Right lung (tissue), 5 donors: ENCODE data around the gene ATP1B3. TPM values are rescaled to one million over a fixed set of nuclear protein-coding genes. Genes with fewer than 3 reads are reported as not detected.
"Not testable (repeated sequence)": the region's sequence is repeated elsewhere in the genome, so short reads cannot be mapped to it uniquely, and the experiment has no call there.

ENCODE experiments used
- DNase-seq, 2 donors: peaks; one replicate each; pipeline ENCODE4 v3.0.0-alpha.2; 2013
- polyA plus RNA-seq, 5 donors: library from polyadenylated mRNA; unstranded; fragments of 120-200 nt; gene quantifications; one replicate each; pipeline versions ENCODE4 v1.2.1 to v1.2.3, GENCODE V29; 2013; ENCODE audit warnings: inconsistent platforms in 1 of 5, low replicate concordance in 1 of 5; ENCODE audit not compliant: insufficient read length in 5 of 5, insufficient read depth in 1 of 5

The ATP1B3 gene
- polyA plus RNA-seq, 5 donors, result 99.9 to 139 (median 113) TPM

DNA sequence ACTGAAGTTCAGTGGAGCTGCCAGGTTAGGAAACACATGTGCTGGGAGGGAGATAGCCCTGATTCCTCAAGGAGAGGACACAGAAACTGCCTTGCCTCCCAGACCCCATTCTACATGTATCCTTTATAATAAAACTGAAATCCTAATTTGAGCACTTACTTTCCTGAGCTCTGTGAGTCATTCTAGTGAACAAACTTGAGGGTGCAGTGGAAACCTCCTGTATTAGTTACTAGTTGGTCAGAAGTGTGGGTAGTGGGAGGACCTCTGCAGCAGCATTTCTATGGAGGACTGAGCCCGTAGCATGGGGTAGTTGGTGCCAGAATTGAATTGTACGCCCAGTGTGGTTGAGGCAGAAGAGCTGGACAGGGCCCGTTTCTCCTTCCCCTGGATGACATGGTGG lies 23.9 kb downstream of the ATP1B3 start:
- no peak for DNase-seq

DNA sequence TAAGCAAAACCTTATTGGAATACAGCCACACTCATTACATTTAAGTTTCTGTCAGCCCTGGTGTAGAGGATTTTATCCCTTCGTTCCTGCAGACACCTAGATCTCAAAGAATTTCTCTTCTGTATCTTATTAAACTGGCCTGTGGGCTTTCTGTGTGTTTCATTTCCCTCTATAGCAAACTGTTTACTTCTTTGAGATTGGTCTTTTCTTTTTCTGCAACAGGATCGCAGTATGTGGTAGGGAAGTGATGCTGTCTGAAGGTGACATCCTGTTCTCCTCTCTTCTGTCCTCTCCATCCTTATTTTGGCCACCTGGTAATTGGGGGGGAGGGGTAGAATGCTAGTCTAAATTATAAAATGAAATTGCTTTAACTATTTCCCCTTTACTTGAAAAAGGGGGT lies 25.5 kb downstream of the ATP1B3 start:
- DNase-seq, result no peak

DNA sequence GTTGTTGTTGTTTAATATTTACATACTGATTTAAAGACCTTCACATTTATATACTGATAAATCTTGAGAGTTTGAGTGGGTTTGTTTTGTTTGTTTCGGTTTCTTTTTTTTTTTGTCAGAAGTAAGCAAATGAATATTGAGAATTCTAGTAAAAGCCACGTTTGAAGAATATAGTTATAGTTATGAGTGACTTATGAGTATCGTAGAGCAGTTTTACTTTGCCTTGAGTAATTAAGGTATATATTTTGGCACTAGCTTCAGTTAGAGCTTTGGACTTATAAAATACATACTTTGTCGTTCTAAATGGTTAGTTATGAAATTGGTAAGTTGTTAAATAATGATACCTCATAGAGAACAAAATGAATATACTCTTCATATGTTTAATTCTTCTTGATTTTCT lies 27.8 kb downstream of the ATP1B3 start:
- no peak for DNase-seq

DNA sequence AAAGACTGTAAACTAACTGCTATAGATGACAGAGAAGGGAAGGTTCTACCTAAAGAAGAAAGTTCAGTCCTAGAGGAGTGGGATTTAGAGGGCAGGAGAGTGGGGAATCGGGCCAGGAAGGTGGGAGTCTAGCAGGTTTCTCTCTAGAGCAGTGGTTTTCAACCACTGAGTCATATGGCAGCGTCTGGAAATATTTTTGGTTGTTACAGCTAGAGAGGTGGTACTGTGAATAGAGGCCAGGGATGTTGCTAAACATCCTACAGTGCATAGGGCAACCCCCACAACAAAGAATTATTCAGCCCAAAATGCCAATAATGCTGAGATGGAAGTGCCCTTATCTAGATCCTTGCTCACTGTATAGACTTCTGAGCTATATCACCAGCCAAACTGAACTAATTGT lies 28.7 kb downstream of the ATP1B3 start:
- no peak for DNase-seq

DNA sequence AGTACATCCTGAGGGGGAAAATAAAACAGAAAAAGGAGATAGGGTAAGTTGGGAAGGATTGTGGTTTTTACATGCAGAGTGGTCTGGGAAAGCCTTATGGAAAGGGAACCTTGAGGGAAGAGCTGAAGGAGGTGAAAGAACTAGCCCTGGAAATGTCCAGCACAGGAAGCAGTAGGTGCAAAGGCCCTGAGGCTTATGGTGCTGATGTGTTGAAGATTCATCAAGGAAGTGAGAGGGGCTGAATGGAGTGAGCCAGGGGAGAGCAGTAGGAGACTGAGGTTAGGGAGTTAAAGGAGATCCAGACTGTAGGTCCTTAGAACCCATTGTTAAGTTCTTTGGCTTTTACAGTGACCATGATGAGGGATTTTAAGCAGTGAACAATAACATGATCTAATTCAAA lies 33.0 kb downstream of the ATP1B3 start:
- DNase-seq, result no peak

DNA sequence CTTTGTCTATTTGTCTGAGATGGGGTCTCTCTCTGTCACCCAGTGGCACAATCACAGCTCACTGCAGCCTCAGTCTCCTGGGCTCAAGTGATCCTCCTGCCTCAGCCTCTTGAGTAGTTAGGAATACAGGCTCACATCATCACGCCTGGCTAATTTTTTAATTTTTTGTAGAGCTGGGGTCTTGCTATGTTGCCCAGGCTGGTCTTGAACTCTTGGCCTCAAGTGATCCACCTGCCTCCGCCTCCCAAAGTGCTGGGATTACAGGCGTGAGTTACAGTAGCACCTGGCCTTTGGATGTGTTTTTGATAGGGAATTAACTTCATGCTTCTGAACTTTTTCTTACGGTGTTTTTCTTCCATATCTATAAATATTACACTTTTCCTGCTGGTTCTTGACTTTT lies 33.5 kb downstream of the ATP1B3 start:
- not testable (repeated sequence) for DNase-seq

DNA sequence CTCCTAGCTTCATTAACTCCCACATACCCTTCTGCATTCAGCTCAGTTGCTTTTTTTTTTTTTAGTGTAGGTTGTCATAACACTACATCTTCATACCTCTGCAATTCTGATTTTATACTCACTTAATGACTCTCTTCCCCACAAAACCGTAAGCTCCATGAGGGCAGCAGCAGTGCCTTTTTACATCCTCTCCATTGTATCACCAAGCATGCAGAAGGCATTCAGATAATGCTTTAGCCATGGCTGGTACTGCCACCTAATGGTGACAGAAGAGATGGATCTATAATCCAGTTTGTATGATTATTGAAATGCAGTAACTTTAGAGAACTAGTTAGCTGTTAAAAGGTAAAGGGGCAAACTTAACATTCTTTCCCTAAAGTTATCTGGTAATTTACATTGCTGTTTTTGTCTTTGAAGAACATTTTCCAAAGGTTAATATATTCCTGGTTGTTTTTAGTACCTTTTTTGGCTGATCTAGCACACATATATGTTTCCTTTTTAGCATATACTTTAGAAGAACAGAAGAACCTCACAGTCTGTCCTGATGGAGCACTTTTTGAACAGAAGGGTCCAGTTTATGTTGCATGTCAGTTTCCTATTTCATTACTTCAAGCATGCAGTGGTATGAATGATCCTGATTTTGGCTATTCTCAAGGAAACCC lies 36.8 kb downstream of the ATP1B3 start:
- peak; percentile 13 to 28 for DNase-seq

DNA sequence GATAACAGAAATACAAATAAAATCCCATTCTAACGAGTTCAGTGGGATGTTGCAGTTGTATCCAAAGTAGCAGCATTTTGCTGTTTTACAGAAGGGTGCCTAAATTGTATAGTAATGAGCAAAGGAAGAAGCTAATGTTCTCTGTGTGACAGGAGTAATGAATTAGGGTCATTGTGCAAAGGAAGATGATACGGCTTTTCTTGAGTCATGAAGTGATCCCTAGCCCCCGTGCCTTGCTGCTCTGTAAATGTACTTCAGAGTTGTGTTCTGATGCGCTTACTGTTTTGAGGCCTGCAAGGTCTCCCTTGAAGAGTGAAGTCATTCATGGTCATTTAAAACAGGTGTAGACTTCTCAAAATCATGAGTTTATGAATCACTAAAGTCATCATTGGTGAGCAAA lies 37.9 kb downstream of the ATP1B3 start:
- DNase-seq, result no peak

DNA sequence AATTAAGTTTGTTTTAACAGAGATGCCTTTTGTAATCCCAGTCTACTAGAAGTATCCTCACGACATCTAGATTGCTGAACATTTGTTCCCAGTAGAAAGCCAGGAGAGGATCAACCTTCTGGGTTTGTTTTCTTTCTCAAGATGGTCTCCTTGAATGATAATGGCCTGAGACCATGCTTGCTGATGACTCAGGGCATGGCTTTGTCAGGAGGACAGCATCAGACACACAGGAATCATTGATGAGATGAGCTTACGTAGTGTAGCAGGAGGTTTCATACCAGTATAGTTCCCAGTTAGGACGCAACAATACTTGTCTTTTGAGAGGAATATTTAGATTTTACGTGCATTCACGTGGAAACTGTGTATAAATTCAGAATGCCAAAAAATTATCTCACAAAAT lies 38.6 kb downstream of the ATP1B3 start:
- DNase-seq, result no peak

DNA sequence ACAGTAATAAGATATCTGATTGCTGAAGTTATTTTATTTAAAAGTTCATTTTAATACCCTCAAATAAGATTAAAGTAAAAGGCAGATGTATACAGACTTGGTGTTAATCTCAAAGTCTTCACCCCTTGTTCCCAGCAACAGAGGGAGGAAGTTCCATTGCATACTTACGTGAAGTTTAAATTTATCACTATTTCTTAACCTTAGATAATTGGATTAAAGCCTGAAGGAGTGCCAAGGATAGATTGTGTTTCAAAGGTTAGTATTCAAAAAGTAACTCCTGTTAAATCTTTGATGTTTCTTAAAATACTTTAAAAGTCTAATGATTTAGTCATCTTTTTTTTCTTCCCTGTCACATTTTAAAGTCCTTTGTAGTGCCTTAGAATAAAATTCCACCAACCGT lies 39.3 kb downstream of the ATP1B3 start:
- no peak for DNase-seq

DNA sequence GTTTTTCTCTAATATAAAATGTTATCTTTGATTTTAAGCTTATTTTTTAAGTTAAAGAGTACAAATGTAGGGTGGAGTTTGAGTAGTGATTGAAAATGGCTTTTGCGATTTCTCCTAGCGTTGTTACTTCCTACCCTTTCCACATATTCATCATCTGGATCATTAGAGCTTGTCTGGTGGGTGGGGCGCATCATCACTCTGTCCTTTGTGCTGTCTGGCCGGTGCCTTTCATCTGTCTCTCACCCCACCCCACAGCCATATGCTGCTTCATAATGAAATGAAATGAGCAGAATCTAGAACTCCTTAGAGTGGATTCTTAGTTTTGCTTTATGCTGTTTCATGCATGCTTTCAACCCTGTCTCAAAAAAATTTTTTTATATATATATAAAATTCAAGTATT lies 44.3 kb downstream of the ATP1B3 start:
- DNase-seq, result no peak

DNA sequence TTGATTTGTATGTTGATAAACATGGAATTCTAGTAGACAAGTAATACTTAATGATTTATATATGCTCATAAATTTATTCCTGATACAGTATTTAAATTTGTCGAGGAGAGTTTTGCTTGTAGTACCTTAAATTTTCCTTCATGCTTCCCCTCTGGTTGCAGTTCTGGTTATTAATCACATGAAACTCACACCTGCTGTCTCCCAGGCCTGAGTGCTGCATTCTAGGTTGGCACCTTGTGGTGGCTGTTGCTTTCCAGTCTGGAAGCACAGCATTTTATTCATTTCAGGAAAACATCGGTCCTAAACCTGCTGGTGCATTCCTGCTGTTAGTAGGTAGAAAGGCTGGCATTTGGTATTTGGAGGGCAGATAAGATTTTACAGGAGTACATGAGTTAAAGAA lies 44.9 kb downstream of the ATP1B3 start:
- no peak for DNase-seq

DNA sequence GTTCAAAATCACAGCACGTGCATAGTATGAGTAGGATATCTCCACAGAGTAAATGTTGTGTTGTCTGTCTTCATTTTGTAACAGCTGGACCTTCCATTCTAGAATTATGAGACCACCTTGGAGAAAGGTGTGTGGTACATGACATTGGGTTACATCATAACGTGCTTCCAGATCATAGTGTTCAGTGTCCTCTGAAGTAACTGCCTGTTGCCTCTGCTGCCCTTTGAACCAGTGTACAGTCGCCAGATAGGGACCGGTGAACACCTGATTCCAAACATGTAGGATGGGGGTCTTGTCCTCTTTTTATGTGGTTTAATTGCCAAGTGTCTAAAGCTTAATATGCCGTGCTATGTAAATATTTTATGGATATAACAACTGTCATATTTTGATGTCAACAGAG lies 49.2 kb downstream of the ATP1B3 start:
- not testable (repeated sequence) for DNase-seq

DNA sequence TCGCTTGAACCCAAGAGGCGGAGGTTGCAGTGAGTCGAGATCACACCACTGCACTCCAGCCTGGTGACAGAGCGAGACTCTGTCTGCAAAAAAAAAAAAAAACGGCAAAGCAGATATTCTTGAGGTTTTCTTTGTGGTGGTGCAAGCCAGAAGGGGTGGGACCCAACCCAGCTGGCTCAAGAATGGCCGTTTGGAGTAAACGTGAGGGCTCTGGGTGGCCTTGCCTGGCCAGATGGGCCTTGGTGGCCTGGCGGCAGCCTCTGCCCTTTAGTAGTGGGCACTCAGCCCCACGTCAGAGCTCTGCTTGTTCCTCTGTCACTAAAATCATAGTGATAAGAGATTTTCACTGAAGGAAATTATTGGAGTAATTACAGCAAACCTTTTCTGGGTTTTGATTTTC lies 50.5 kb downstream of the ATP1B3 start:
- no peak for DNase-seq

DNA sequence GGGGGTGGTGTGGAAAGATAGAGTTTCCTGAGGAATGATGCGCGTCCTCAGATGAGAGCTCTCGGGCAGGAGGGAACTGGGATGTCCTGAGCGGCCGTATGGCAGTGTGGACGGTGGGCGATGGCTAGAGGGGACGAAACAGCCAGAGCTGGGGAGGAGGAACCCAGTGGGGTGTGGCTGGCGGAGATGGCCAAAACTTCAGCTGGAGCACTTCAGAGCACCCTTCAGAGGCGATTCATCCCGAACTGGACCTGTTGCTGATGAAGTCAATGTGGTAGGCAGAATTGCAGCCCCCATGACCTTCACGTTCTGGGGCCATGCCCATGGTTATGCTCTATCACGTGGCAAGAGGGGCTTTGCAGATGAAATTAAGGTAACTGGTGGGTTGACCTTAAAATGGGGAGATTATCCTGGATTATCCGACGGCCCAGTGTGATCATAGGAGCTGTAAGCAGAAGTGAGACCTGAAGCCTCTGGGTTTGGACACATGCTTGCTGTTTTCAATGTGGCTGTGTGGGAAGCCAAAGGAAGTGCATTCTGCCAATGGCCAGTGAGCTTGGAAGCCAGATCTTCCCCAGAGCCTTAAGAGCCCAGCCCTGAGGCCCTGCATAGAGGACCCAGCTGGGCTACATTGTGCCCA lies 52.3 kb downstream of the ATP1B3 start:
- no peak for DNase-seq

DNA sequence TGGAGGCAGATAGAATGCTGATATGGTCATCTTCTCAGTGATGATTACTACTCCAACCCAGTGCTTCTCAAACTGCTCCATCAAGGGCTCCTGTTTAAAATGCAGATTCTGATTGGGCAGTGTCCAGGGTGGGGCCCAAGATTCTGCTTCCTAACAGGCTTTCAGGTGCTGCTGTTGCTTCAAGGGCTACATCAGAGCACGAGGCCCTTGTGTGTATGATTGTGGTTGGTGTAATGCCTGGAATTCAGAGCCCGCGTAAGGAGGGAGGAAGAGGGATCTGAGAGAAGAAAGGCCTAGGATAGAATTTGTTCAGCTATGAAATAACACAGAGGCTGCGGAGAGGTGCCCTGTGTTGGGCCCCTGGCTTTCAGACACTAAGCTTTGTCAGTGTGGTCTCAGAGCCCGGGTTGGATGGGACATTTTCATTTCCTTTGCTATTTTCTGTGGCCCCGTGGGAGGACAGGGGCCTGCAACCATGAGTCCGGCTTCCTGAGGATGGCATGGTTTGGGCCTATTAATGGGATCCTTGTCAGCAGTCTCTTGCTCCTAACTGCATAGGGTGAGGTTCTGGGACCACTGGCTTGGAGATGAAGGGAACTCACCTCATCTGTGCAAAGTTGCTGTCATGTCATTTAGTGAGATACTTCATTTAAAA lies 53.0 kb downstream of the ATP1B3 start:
- DNase-seq, result no peak

DNA sequence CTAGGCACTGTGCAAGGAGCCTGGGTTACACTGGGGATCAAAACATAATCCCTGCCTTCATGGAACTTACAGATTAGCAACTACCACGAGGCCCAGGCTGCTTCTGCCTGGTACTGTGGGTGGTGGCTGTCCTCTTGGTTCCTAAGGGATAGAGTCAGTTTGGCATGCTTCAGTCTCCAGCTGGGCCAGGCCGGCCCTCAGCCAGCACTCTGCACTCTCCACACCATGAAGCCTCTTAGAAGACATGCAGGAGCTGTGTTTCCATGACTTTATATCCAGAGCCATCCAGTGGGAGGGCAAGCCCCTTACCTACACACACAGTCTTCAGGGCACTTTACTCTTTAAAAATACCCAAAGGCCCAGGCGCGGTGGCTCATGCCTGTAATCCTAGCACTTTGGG lies 54.4 kb downstream of the ATP1B3 start:
- no peak for DNase-seq

DNA sequence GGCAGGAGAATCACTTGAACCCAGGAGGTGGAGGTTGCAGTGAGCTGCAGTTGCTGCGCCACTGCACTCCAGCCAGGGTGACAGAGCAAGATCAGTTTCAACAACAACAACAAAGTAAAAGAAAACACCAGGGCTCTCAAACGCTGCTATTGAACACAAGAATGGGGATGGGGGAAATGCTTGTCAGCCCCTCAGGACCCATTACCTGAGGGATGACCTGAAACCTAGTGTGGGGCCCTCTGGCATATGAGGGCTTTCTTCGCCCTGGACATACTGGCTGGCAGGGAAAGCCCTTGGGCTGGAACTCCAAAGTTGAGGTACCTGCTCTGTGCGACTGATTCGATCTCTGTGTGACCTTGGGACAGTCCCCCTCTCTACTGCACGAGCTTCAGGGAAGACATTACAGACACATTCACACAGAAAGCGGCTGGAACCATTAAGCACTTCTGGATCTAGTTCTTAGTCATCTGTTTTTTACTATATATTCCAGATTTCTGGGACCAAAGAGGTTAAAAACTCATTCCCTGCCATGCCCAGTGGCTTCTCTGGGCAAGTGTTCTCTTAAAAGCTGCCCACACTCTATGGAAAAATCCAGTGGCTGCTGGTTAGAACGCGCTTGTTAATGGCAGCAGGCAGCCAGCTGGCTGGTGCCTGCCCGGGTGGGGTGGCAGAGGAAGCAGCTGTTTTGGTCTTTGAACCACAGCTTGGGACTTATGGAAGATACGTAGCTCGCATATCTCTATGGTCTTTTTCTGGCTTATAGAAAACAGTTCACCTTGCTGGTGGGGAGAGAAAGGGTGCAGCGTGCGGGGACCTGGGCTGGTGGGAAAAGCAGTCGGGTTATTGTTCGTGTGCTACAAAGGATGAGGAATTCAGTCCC lies 57.2 kb downstream of the ATP1B3 start:
- DNase-seq, result no peak

DNA sequence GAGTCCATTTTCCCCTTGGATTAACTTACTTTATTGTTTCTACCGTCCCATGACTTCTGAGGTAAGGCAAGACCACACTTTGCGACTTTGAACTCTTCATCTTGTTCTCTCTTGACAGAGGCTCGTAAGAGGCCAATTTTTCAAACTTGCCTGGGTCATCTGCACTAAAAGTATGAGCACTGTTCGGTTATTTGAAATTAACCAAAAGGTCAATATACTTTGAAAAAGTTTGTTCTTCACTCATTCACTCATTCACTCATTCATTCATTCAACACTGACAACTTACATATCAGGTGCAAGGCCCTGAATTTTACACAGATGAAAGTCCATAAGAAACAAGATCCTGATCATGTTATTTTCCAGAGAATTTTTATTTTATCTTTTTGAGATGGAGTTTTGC lies 57.9 kb downstream of the ATP1B3 start:
- no peak for DNase-seq

DNA sequence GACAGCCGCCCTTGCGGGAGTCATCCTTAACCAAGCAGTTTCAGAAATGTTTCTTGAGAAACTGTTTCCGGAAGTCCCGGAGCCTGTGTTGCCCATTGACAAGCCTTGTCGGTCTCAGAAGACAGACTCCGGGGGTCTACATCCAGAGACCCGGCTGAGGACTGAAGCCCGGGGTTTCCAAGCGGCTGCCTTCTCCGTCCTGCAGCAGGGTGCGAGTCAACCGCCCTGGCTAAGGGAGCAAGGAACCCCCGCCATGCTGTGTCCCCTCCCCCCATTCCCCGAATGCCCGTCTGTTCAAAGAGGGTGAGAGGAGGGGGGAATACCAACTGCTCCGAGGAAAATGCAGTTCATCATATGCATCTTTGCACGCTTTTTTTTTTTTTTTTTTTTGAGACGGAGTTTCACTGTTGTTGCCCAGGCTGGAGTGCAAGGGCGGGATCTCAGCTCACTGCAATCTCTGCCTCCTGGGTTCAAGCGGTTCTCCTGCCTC lies 61.6 kb downstream of the ATP1B3 start:
- no peak for DNase-seq

DNA sequence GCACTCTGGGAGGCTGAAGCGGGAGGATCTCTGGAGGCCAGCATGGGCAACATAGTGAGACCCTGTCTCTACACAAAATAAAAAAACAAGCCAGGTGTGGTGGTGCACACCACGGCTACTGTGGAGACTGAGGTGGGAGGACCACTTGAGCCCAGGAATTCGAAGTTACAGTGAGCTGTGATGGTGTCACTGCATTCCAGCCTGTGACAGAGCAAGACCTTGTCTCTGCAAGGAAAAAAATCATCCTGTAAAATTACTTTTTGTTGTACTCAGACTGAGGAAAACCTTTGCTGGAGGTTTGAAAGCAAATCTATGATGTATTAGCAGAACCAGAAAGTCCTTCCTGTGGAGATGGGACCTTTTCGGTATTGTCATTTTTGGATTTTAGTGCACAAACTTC lies 63.3 kb downstream of the ATP1B3 start:
- DNase-seq, result no peak

DNA sequence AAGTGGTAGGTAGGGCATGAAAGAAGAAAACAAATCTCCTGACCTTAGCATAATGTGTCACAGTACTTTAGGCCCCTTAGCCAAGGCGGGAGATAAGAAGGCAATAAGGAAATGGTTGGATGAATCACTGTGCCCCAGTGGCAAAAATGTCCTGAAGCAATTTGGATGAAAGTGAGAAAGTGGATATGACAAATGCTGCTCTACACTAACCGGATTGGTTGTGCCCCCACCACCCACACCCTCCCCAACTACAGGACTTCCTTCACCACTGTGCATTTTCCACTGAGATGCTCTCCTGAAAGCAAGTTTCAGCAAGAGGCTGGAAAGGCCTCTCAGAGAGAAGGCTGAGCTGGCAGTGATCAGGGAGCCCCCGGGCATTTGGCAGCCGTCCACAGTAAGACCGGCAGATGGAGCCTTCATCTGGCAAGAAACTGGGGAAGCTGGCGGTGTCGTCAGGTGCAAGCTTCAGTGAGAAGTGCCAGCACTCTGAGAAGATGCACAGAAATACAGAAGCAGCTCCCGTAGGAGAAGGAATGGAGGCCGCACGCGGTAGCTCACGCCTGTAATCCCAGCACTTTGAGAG lies 63.8 kb downstream of the ATP1B3 start:
- peak in 1 of 2 donors; percentile 2 for DNase-seq
